Caco-2 (cell line): ENCODE results near the gene HOXC10. TPM values are rescaled to one million over a fixed set of nuclear protein-coding genes. Genes with fewer than 3 reads are reported as not detected.
A peak's percentile ranks its signal among the peaks of the same experiment; 100 is the strongest.

Experiments
- BruUV-seq: library from RNA; stranded (reverse); fragments of 400-500 nt; replicated peaks from 2 replicates; lab custom pipeline; 2021; lab: Mats Ljungman, UMichigan
- CTCF ChIA-PET: fragments of 300-600 bp; sonication (Branson Sonifier 250); formaldehyde crosslinking; loops from one replicate; lab custom pipeline; 2022; ENCODE audit warnings: antibody characterized with exemption; lab: Charles Lee
- POLR2A ChIA-PET: fragments of 300-600 bp; sonication (Branson Sonifier 250); formaldehyde crosslinking; loops from one replicate; lab custom pipeline; 2022; ENCODE audit warnings: antibody characterized with exemption; lab: Charles Lee
- DNase-seq, 2 experiments: peaks; one replicate each; pipeline versions ENCODE4 v3.0.0 to v3.0.0-alpha.2; 2020 to 2022
- H3K27me3 ChIP-seq: replicated peaks from 2 replicates; pipeline ENCODE4 v1.6.0; 2011; ENCODE audit warnings: low read length; ENCODE audit not compliant: control insufficient read depth, insufficient read depth
- H3K36me3 ChIP-seq: 2 replicates; pipeline ENCODE4 v1.5.1; 2011; ENCODE audit warnings: low read length; ENCODE audit not compliant: control insufficient read depth, insufficient read depth
- H3K4me1 ChIP-seq: fragments of 250-450 bp; sonication (Bioruptor Pico); 2 replicates; pipeline ENCODE4 v1.5.1; 2020; ENCODE audit warnings: mild to moderate bottlenecking
- H3K4me3 ChIP-seq: 2 replicates; pipeline ENCODE4 v1.5.1; 2011; ENCODE audit warnings: low read depth, mild to moderate bottlenecking, control low read depth, low read length
- H3K9me3 ChIP-seq: fragments of 250-450 bp; sonication (Bioruptor Pico); 2 replicates; pipeline ENCODE4 v1.5.1; 2020; ENCODE audit warnings: mild to moderate bottlenecking, moderate library complexity
- H3K27ac Mint-ChIP-seq: one replicate; pipeline ENCODE4 v1.8.0; 2022; ENCODE audit warnings: mixed read lengths; ENCODE audit not compliant: unreplicated experiment
- H3K27me3 Mint-ChIP-seq: one replicate; pipeline ENCODE4 v1.8.0; 2022; ENCODE audit warnings: mixed read lengths; ENCODE audit not compliant: insufficient read depth, unreplicated experiment
- H3K36me3 Mint-ChIP-seq: one replicate; pipeline ENCODE4 v1.8.0; 2022; ENCODE audit warnings: mild to moderate bottlenecking, mixed read lengths; ENCODE audit not compliant: insufficient read depth, unreplicated experiment
- H3K4me1 Mint-ChIP-seq: one replicate; pipeline ENCODE4 v1.8.0; 2022; ENCODE audit warnings: low read depth, mixed read lengths; ENCODE audit not compliant: unreplicated experiment
- H3K4me3 Mint-ChIP-seq: one replicate; pipeline ENCODE4 v1.8.0; 2022; ENCODE audit warnings: mild to moderate bottlenecking, moderate library complexity, mixed read lengths; ENCODE audit not compliant: unreplicated experiment
- H3K9me3 Mint-ChIP-seq: one replicate; pipeline ENCODE4 v1.8.0; 2022; ENCODE audit warnings: mixed read lengths; ENCODE audit not compliant: unreplicated experiment
- CTCF ChIP-seq, 2 experiments: fragments of 200-600 bp in 1 of 2; IDR thresholded peaks; 1 replicate in 1 of 2; 2 replicates in 1 of 2; pipeline versions ENCODE4 v1.5.1 to v1.8.0; 2011 to 2022; ENCODE audit warnings: antibody characterized with exemption in 1 of 2, control low read depth in 1 of 2, inconsistent platforms in 1 of 2, low read depth in 1 of 2, low read length in 1 of 2, mild to moderate bottlenecking in 1 of 2, moderate library complexity in 1 of 2; ENCODE audit not compliant: insufficient read depth in 1 of 2, severe bottlenecking in 1 of 2, unreplicated experiment in 1 of 2
- intact Hi-C: fragments of 100-400 bp; cut with micrococcal nuclease; formaldehyde crosslinking; loops from one replicate; pipeline ENCODE4 v1.10.0; 2022; ENCODE audit not compliant: unreplicated experiment
- total RNA-seq: library from RNA; stranded (reverse); gene quantifications from 2 replicates; pipeline ENCODE4 v1.2.3, GENCODE V29; 2022

The HOXC10 gene
- total RNA-seq, 1 experiment from 2014 or later, result 4.0 TPM

GRCh38 chr12:53995002-53995377, 10.0 kb downstream of the HOXC10 start:
- Mint-ChIP-seq H3K27ac (peak overlapping the region; percentile 97), H3K36me3 (peaks cover 14% of the 10 kb centered on the region), H3K27me3 (no peaks in the 10 kb centered on the region), H3K4me1 (peaks cover 7% of the 10 kb centered on the region), H3K9me3 (no peaks in the 10 kb centered on the region), H3K4me3 (peak overlapping the region; percentile 89)
- intact Hi-C loops, result no loop called here
- H3K4me3 ChIP-seq, result peak overlapping the region; percentile 63
- no peaks in the 10 kb centered on the region for H3K27me3 ChIP-seq
- H3K4me1 ChIP-seq, result peaks cover 11% of the 10 kb centered on the region
- BruUV-seq, result TSS peak; percentile 81
- ChIA-PET CTCF (interaction anchor here (0.6 to 1.8 kb wide), 9 partner anchors 10 to 356 kb away, joined by 3 to 9 read pairs (median 5); partner anchors contain the start of gene HOXC10), POLR2A (interaction anchor here (0.6 kb wide), 2 partner anchors 14 to 54 kb away, joined by 3 to 4 read pairs; partner anchors contain the start of gene HOXC8)
- DNase-seq, result no peak
- TF ChIP-seq CTCF (IDR thresholded peaks at IDR 0.05; ENCODE audit: insufficient read depth in 1 of 2, low read depth in 1 of 2, low read length in 1 of 2, severe bottlenecking in 1 of 2, unreplicated experiment in 1 of 2), result no peak
- no peaks in the 10 kb centered on the region for H3K36me3 ChIP-seq
- no peaks in the 10 kb centered on the region for H3K9me3 ChIP-seq

GRCh38 chr12:53995378-53996239, 10.7 kb downstream of the HOXC10 start:
- Histone ChIP-seq H3K36me3 (no peaks in the 10 kb centered on the region), H3K9me3 (no peaks in the 10 kb centered on the region), H3K27me3 (no peaks in the 10 kb centered on the region), H3K4me3 (peak overlapping the region; percentile 63), H3K4me1 (peaks cover 6% of the 10 kb centered on the region)
- peaks cover 1% of the 10 kb centered on the region for H3K4me1 Mint-ChIP-seq
- BruUV-seq, result no TSS peak
- intact Hi-C loops, result no loop called here
- POLR2A ChIA-PET, result interaction anchor here (0.6 kb wide), 2 partner anchors 13 to 55 kb away, joined by 3 to 4 read pairs; partner anchors contain the start of gene HOXC8
- DNase-seq, result peak; percentile 79 to 80
- no peaks in the 10 kb centered on the region for H3K9me3 Mint-ChIP-seq
- H3K4me3 Mint-ChIP-seq, result peak overlapping the region; percentile 89
- CTCF ChIA-PET, result interaction anchor here (0.6 to 1.8 kb wide), 10 partner anchors 10 to 357 kb away, joined by 3 to 9 read pairs (median 4); partner anchors contain the start of gene HOXC10
- peaks cover 14% of the 10 kb centered on the region for H3K36me3 Mint-ChIP-seq
- no peak for TF ChIP-seq CTCF (IDR thresholded peaks at IDR 0.05; ENCODE audit: insufficient read depth in 1 of 2, low read depth in 1 of 2, low read length in 1 of 2, severe bottlenecking in 1 of 2, unreplicated experiment in 1 of 2)
- H3K27ac Mint-ChIP-seq, result peak overlapping the region; percentile 97
- H3K27me3 Mint-ChIP-seq, result no peaks in the 10 kb centered on the region
